ENCODE data around the gene C12orf43.

GRCh38 chr12:120962532-120963020 lies 53.7 kb downstream of the C12orf43 start:
- TF ChIP-seq CTCF (optimal IDR thresholded peaks at IDR 0.05 in 1 of 3, IDR thresholded peaks at IDR 0.05 in 1 of 3, conservative IDR thresholded peaks at IDR 0.05 in 1 of 3; ENCODE audit: extremely low read depth in 1 of 3, insufficient read depth in 2 of 3, low read length in 3 of 3): peak in 2 of 3 experiments; percentile 32 to 34
- no peak for TF ChIP-seq EZH2 (IDR thresholded peaks at IDR 0.05; ENCODE audit: low read length)
